BE2C (cell line): ENCODE results near the gene MISP.
A peak's percentile ranks its signal among the peaks of the same experiment; 100 is the strongest.
"Not testable (repeated sequence)": the region's sequence is repeated elsewhere in the genome, so short reads cannot be mapped to it uniquely, and the experiment has no call there.

Experiments
- DNase-seq: peaks from one replicate; pipeline ENCODE4 v3.0.0-alpha.2; 2020
- H3K27me3 ChIP-seq: fragments of 250-450 bp; sonication (Bioruptor Pico); 2 replicates; pipeline ENCODE4 v1.5.1; 2020; ENCODE audit warnings: mild to moderate bottlenecking
- H3K36me3 ChIP-seq: fragments of 250-450 bp; sonication (Bioruptor Pico); 2 replicates; pipeline ENCODE4 v1.5.1; 2020; ENCODE audit warnings: mild to moderate bottlenecking
- H3K4me1 ChIP-seq: fragments of 250-450 bp; sonication (Bioruptor Pico); 2 replicates; pipeline ENCODE4 v1.5.1; 2020
- H3K4me3 ChIP-seq: 2 replicates; pipeline ENCODE4 v1.5.1; 2011; ENCODE audit warnings: low read depth, low read length
- H3K9me3 ChIP-seq: fragments of 250-450 bp; sonication (Bioruptor Pico); 2 replicates; pipeline ENCODE4 v1.5.1; 2020
- CTCF ChIP-seq: IDR thresholded peaks from 2 replicates; pipeline ENCODE4 v1.5.1; 2012; ENCODE audit warnings: mild to moderate bottlenecking, low read depth, low read length

MISP gene

DNA sequence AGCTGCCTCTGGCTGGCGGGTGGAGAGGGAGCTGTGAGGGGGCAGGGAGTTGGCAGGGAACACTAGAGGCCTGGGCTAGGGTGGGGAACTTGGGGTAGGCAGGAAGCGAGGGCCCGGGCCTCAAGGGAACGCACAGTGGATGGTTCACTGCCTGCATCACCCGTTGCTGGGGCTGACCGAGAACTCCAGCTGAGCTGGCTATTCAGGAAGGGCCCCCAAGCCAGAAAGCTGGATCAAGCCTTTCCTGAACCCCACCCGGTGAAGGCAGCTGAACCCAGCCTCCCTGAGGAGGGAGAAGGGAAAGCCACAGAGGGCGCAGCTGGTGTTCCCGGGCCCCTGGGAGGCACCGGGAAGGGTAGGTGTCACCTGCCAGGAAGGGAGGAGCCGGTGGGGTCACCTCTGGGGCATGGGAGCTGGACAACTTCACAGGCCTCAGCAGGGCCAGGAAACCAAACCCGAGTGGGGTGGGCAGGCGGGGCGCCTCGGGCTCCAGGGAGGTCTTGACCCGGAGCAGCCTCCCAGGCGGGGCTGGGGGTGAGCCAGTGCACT is 28.3 kb upstream of the MISP start:
- no peak for TF ChIP-seq CTCF
- H3K9me3 ChIP-seq: no peaks in the 10 kb centered on the region
- H3K36me3 ChIP-seq: no peaks in the 10 kb centered on the region
- H3K27me3 ChIP-seq: no peaks in the 10 kb centered on the region
- no peak overlapping the region for H3K4me3 ChIP-seq
- DNase-seq: no peak
- H3K4me1 ChIP-seq: peaks cover 8% of the 10 kb centered on the region

GRCh38 chr19:723247-723646 is 27.7 kb upstream of the MISP start:
- DNase-seq: no peak
- Histone ChIP-seq H3K4me1 (peaks cover 7% of the 10 kb centered on the region), H3K4me3 (no peak overlapping the region), H3K9me3 (no peaks in the 10 kb centered on the region), H3K36me3 (no peaks in the 10 kb centered on the region), H3K27me3 (no peaks in the 10 kb centered on the region)
- TF ChIP-seq CTCF: no peak

GRCh38 chr19:723714-724113 is 27.2 kb upstream of the MISP start:
- peaks cover 4% of the 10 kb centered on the region for H3K4me1 ChIP-seq
- no peaks in the 10 kb centered on the region for H3K27me3 ChIP-seq
- DNase-seq: no peak
- no peaks in the 10 kb centered on the region for H3K9me3 ChIP-seq
- no peaks in the 10 kb centered on the region for H3K36me3 ChIP-seq
- no peak overlapping the region for H3K4me3 ChIP-seq
- TF ChIP-seq CTCF: no peak

DNA sequence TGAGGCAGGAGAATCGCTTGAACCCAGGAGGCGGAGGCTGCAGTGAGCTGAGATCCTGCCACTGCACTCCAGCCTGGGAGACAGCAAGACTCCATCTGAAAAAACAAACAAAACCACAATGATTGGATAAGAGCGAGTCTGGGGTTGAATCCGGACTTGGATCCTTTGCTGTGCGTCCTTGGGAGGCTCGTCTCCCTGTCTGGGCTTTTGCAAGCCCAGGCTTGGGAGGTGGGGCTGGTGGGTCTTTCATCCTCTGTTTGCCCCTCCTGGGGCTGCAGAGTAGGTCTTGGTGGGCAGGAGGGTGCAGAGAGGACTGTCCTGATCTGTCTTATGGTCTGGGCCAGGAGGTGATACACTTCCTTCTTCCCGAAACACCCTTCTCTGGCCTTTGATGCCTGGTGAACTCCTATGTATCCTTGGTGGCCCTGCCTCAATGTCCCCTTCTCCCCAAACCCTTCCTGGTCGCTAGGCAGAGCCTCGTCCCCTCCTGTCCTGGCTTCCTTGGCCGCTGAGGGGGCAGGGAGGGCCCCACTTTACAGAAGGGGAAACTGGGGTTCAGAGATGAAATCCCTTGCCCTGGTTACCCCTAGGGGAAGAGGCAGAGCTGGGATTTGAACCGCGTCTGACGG is 25.3 kb upstream of the MISP start:
- H3K36me3 ChIP-seq: no peaks in the 10 kb centered on the region
- no peak for DNase-seq
- no peak overlapping the region for H3K4me3 ChIP-seq
- no peaks in the 10 kb centered on the region for H3K27me3 ChIP-seq
- H3K9me3 ChIP-seq: no peaks in the 10 kb centered on the region
- TF ChIP-seq CTCF: no peak
- peaks cover 4% of the 10 kb centered on the region for H3K4me1 ChIP-seq

DNA sequence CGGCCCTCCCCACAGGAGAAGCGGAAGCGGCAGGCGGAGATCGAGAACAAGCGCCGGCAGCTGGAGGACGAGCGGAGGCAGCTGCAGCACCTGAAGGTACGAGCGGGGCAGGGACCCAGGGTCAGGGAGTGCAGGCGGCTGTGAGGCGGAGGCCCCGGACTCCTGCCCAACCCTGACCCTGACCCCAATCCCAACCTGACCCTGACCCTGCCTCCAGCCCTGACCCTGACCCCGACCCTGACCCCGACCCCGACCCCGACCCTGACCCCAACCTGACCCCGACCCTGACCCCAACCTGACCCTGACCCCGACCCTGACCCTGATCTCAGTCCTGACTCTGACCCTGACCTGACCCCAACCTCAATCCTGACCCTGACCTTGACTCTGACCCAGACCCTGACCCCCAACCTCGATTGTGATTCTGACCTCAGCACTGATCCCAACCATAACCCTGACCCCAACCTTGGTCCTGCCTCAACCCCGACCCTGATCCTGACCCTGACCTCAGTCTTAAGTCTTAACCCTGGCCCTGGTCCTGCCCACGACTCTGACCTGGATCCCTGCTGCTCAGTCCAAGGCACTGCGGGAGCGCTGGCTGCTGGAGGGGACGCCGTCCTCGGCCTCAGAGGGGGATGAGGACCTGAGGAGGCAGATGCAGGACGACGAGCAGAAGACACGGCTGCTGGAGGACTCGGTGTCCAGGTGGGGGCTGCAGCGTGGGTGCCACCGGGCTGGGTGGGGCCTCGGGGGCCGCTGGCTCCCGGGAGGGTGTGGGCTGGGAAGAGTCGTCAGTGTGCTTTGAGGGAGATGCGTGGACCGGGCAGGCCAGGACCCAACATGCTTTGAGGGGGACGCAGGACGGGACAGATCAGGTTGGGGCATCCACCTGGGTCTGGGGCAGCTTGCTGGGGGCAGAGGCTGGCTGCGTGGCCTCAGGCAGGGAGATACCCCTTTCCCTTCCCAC is 23.6 kb upstream of the MISP start:
- peaks cover 4% of the 10 kb centered on the region for H3K4me1 ChIP-seq
- DNase-seq: no peak
- H3K4me3 ChIP-seq: no peak overlapping the region
- no peaks in the 10 kb centered on the region for H3K27me3 ChIP-seq
- H3K36me3 ChIP-seq: no peaks in the 10 kb centered on the region
- H3K9me3 ChIP-seq: no peaks in the 10 kb centered on the region
- no peak for TF ChIP-seq CTCF

DNA sequence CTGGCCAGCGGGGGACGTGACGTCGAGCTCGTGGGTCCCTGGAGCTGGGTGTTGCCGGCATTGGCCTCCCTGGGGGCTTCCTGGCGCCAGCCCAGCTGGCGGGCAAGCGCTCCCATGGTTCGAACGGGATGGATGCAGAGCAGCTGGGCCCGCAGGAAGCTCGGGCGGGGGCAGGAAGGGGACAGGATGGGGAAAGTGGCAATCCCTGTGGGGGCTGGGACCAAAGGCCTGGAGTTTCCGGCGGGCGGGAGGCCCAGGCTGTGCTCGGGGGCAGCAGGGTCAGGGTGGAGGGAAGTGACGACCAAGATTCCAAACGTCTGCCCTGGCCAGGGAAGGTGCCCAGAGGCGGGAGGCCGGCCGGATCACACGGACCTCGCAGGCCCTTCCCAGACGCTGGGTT is 22.9 kb upstream of the MISP start:
- H3K9me3 ChIP-seq: no peaks in the 10 kb centered on the region
- peaks cover 4% of the 10 kb centered on the region for H3K4me1 ChIP-seq
- H3K36me3 ChIP-seq: no peaks in the 10 kb centered on the region
- H3K27me3 ChIP-seq: no peaks in the 10 kb centered on the region
- DNase-seq: peak; percentile 75
- no peak overlapping the region for H3K4me3 ChIP-seq
- TF ChIP-seq CTCF: no peak

DNA sequence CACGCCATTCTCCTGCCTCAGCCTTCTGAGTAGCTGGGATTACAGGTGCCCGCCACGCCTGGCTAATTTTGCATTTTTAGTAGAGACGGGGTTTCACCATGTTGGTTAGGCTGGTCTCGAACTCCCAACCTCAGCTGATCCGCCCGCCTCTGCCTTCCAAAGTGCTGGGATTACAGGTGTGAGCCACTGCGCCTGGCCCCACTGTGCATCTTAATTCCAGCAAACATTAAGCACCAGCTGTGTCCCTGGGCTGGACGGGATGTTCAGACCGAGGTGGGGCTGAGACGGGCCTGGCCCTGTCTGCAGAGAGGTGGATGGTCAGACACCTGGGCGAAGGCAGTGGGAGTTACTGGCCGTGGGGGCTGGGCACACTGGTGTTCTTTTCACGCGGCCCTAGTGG is 21.3 kb upstream of the MISP start:
- H3K9me3 ChIP-seq, H3K4me1 ChIP-seq, H3K36me3 ChIP-seq: not testable (repeated sequence)

More for the DNA sequence above, 21.3 kb upstream of the MISP start:
- not testable (repeated sequence) for DNase-seq, H3K27me3 ChIP-seq, H3K4me3 ChIP-seq
